PC-9 (cell line): ENCODE results near the gene MLEC. TPM values are rescaled to one million over a fixed set of nuclear protein-coding genes. Genes with fewer than 3 reads are reported as not detected.

Source experiments
- BruUV-seq: library from RNA; stranded (reverse); fragments of 400-500 nt; replicated peaks from 2 replicates; lab custom pipeline; 2021; lab: Mats Ljungman, UMichigan
- CTCF ChIA-PET: fragments of 300-600 bp; sonication (Branson Sonifier 250); formaldehyde crosslinking; loops from one replicate; lab custom pipeline; 2022; ENCODE audit warnings: antibody characterized with exemption; lab: Charles Lee
- POLR2A ChIA-PET: fragments of 300-600 bp; sonication (Branson Sonifier 250); formaldehyde crosslinking; loops from one replicate; lab custom pipeline; 2022; ENCODE audit warnings: antibody characterized with exemption; ENCODE audit not compliant: unreplicated experiment; lab: Charles Lee
- DNase-seq, 2 experiments: peaks; one replicate each; pipeline versions ENCODE4 v3.0.0 to v3.0.0-alpha.2; 2015 to 2022; ENCODE audit warnings: mixed read lengths in 1 of 2
- H2AFZ ChIP-seq: fragments of 200-600 bp; sonication (generic); 2 replicates; pipeline ENCODE4 v1.8.1; 2017; ENCODE audit warnings: antibody characterized with exemption
- H3F3A ChIP-seq: fragments of 200-600 bp; sonication (generic); 2 replicates; pipeline ENCODE4 v1.8.1; 2017; ENCODE audit warnings: antibody characterized with exemption, mild to moderate bottlenecking, low read depth; ENCODE audit not compliant: insufficient read depth
- H3K27ac ChIP-seq: fragments of 200-600 bp; sonication (generic); 2 replicates; pipeline ENCODE4 v1.6.1; 2016; ENCODE audit warnings: mixed run types
- H3K27me3 ChIP-seq: fragments of 200-600 bp; sonication (generic); 2 replicates; pipeline ENCODE4 v1.6.1; 2016; ENCODE audit warnings: low read depth, mixed run types; ENCODE audit not compliant: insufficient read depth
- H3K36me3 ChIP-seq: fragments of 200-600 bp; sonication (generic); 2 replicates; pipeline ENCODE4 v1.6.1; 2016; ENCODE audit warnings: low read depth, mixed run types
- H3K4me1 ChIP-seq: fragments of 200-600 bp; sonication (generic); replicated peaks from 2 replicates; pipeline ENCODE4 v1.6.1; 2016; ENCODE audit warnings: mixed run types; ENCODE audit not compliant: insufficient read depth
- H3K4me2 ChIP-seq: fragments of 200-600 bp; sonication (generic); 2 replicates; pipeline ENCODE4 v1.6.1; 2017; ENCODE audit warnings: mixed run types
- H3K4me3 ChIP-seq: fragments of 200-600 bp; sonication (generic); 2 replicates; pipeline ENCODE4 v1.6.1; 2016; ENCODE audit warnings: mixed run types
- H3K79me2 ChIP-seq: fragments of 200-600 bp; sonication (generic); 2 replicates; pipeline ENCODE4 v1.6.1; 2017; ENCODE audit warnings: low read depth, mixed run types
- H3K9me2 ChIP-seq: fragments of 200-600 bp; sonication (generic); 2 replicates; pipeline ENCODE4 v1.8.1; 2017; ENCODE audit warnings: mild to moderate bottlenecking; ENCODE audit not compliant: insufficient read depth
- H3K9me3 ChIP-seq: fragments of 200-600 bp; sonication (generic); 2 replicates; pipeline ENCODE4 v1.8.1; 2016; ENCODE audit warnings: low read depth; ENCODE audit not compliant: insufficient read depth
- H4K20me1 ChIP-seq: fragments of 200-600 bp; sonication (generic); 2 replicates; pipeline ENCODE4 v1.8.1; 2017; ENCODE audit not compliant: insufficient read depth
- CTCF ChIP-seq: fragments of 200-600 bp; sonication (generic); conservative IDR thresholded peaks from 2 replicates; pipeline ENCODE4 v1.6.1; 2017; ENCODE audit warnings: mixed run types, antibody characterized with exemption, mild to moderate bottlenecking, moderate library complexity
- EZH2 ChIP-seq: fragments of 200-600 bp; sonication (generic); IDR thresholded peaks from 2 replicates; pipeline ENCODE4 v1.8.0; 2017; ENCODE audit warnings: antibody characterized with exemption, low read depth
- intact Hi-C: fragments of 100-400 bp; cut with micrococcal nuclease; formaldehyde crosslinking; loops from one replicate; pipeline ENCODE4 v1.10.0; 2022; ENCODE audit not compliant: unreplicated experiment
- total RNA-seq: library from RNA; stranded (reverse); gene quantifications from 2 replicates; pipeline ENCODE4 v1.2.3, GENCODE V29; 2021

MLEC gene
- total RNA-seq, 1 experiment from 2014 or later: 131 TPM

GRCh38 chr12:120666571-120667390 lies 20.2 kb upstream of the MLEC start:
- intact Hi-C loops: no loop called here
- Histone ChIP-seq H4K20me1 (no peaks in the 10 kb centered on the region), H3K4me2 (no peak overlapping the region), H3K9me3 (no peaks in the 10 kb centered on the region), H3K79me2 (no peaks in the 10 kb centered on the region), H3K27me3 (peaks cover under 1% of the 10 kb centered on the region; the same call in 1 of the 2 replicates), H3K9me2 (no peaks in the 10 kb centered on the region), H2AFZ (no peak overlapping the region), H3K4me1 (no peaks in the 10 kb centered on the region), H3K27ac (no peak overlapping the region), H3F3A (no peaks in the 10 kb centered on the region), H3K36me3 (no peaks in the 10 kb centered on the region), H3K4me3 (no peak overlapping the region)
- no TSS peak for BruUV-seq
- DNase-seq: no peak
- ChIA-PET POLR2A (no interaction called here), CTCF (no interaction called here)
- TF ChIP-seq EZH2 (no peak), CTCF (no peak)

GRCh38 chr12:120668091-120668867 lies 18.7 kb upstream of the MLEC start:
- ChIA-PET POLR2A (no interaction called here), CTCF (interaction anchor here (0.6 to 1.0 kb wide), 2 partner anchors 19 to 65 kb away, joined by 3 to 4 read pairs; no protein-coding TSS in a partner anchor)
- no peaks in the 10 kb centered on the region for H3K36me3 ChIP-seq
- H4K20me1 ChIP-seq: no peaks in the 10 kb centered on the region
- DNase-seq: no peak
- H3F3A ChIP-seq: no peaks in the 10 kb centered on the region
- no peaks in the 10 kb centered on the region for H3K9me2 ChIP-seq
- H2AFZ ChIP-seq: no peak overlapping the region
- no peak overlapping the region for H3K27ac ChIP-seq
- no peaks in the 10 kb centered on the region for H3K4me1 ChIP-seq
- no TSS peak for BruUV-seq
- no peak overlapping the region for H3K4me3 ChIP-seq
- H3K79me2 ChIP-seq: no peaks in the 10 kb centered on the region
- intact Hi-C loops: no loop called here
- no peak overlapping the region for H3K4me2 ChIP-seq
- no peaks in the 10 kb centered on the region for H3K9me3 ChIP-seq
- TF ChIP-seq CTCF (no peak), EZH2 (no peak)
- H3K27me3 ChIP-seq: no peaks in the 10 kb centered on the region
